WTC11 (cell line): ENCODE data around the gene TNFSF13B. TPM values are rescaled to one million over a fixed set of nuclear protein-coding genes. Genes with fewer than 3 reads are reported as not detected.

ENCODE experiments used
- ATAC-seq: fragments of 200-7000 bp; cut with Tn5 transposase; 2 replicates; pipeline ENCODE4 v1.10.0; 2021; ENCODE audit warnings: mild to moderate bottlenecking, moderate library complexity
- CTCF ChIA-PET: fragments of 300-600 bp; sonication (Branson Sonifier 250); formaldehyde crosslinking; loops from one replicate; lab custom pipeline; 2021; ENCODE audit warnings: antibody characterized with exemption; lab: Charles Lee
- POLR2A ChIA-PET: fragments of 350-600 bp; sonication (Branson Sonifier 250); formaldehyde crosslinking; loops from one replicate; lab custom pipeline; 2021; ENCODE audit warnings: antibody characterized with exemption; lab: Charles Lee
- DNase-seq: peaks from one replicate; pipeline ENCODE4 v3.0.0; 2021; ENCODE audit warnings: low spot score
- H3K27ac Mint-ChIP-seq: 2 replicates; pipeline ENCODE4 v1.8.0; 2021; ENCODE audit warnings: mixed read lengths
- H3K27me3 Mint-ChIP-seq: 2 replicates; pipeline ENCODE4 v1.8.0; 2021; ENCODE audit warnings: low read depth, mild to moderate bottlenecking, moderate library complexity, mixed read lengths
- H3K36me3 Mint-ChIP-seq: 2 replicates; pipeline ENCODE4 v1.8.0; 2021; ENCODE audit warnings: mixed read lengths
- H3K4me1 Mint-ChIP-seq: 2 replicates; pipeline ENCODE4 v1.8.0; 2022; ENCODE audit warnings: mixed read lengths
- H3K4me3 Mint-ChIP-seq: 2 replicates; pipeline ENCODE4 v1.8.0; 2021; ENCODE audit warnings: mild to moderate bottlenecking, moderate library complexity, mixed read lengths
- H3K9me3 Mint-ChIP-seq: 2 replicates; pipeline ENCODE4 v1.8.0; 2021; ENCODE audit warnings: mixed read lengths
- ATF3 ChIP-seq: sonication (generic); formaldehyde crosslinking; conservative IDR thresholded peaks from 2 replicates; pipeline ENCODE4 v1.8.1; 2022; ENCODE audit warnings: mild to moderate bottlenecking, missing genetic modification reagents
- ATF6 ChIP-seq: sonication (generic); formaldehyde crosslinking; IDR thresholded peaks from 2 replicates; pipeline ENCODE4 v1.8.1; 2023; ENCODE audit warnings: mild to moderate bottlenecking, missing genetic modification reagents
- CBFB ChIP-seq: sonication (generic); formaldehyde crosslinking; IDR thresholded peaks from 2 replicates; pipeline ENCODE4 v1.8.1; 2022; ENCODE audit warnings: mild to moderate bottlenecking, low read depth, missing genetic modification reagents
- ERG ChIP-seq: fragments of 250-450 bp; sonication (Bioruptor Pico); IDR thresholded peaks from 2 replicates; pipeline ENCODE4 v1.8.0; 2021; ENCODE audit warnings: mild to moderate bottlenecking
- FOXP4 ChIP-seq: sonication (generic); formaldehyde crosslinking; IDR thresholded peaks from 2 replicates; pipeline ENCODE4 v1.8.0; 2022; ENCODE audit warnings: mild to moderate bottlenecking, missing genetic modification reagents
- GTF2I ChIP-seq: fragments of 250-450 bp; sonication (Bioruptor Pico); conservative IDR thresholded peaks from 2 replicates; pipeline ENCODE4 v1.4.0; 2021; ENCODE audit warnings: mild to moderate bottlenecking
- IRF2 ChIP-seq: sonication (generic); formaldehyde crosslinking; IDR thresholded peaks from 2 replicates; pipeline ENCODE4 v1.8.0; 2022; ENCODE audit warnings: low read depth, missing genetic modification reagents, borderline replicate concordance
- KAT7 ChIP-seq: sonication (generic); formaldehyde crosslinking; IDR thresholded peaks from 2 replicates; pipeline ENCODE4 v1.8.1; 2023; ENCODE audit warnings: missing genetic modification reagents, mild to moderate bottlenecking, borderline replicate concordance
- MYBL2 ChIP-seq: sonication (generic); formaldehyde crosslinking; IDR thresholded peaks from 2 replicates; pipeline ENCODE4 v1.8.1; 2023; ENCODE audit warnings: mild to moderate bottlenecking, moderate library complexity, missing genetic modification reagents
- NFATC4 ChIP-seq: fragments of 250-450 bp; sonication (Bioruptor Pico); IDR thresholded peaks from 2 replicates; pipeline ENCODE4 v1.9.0; 2021; ENCODE audit warnings: mild to moderate bottlenecking
- RELA ChIP-seq: sonication (generic); formaldehyde crosslinking; IDR thresholded peaks from 2 replicates; pipeline ENCODE4 v1.8.1; 2022; ENCODE audit warnings: missing genetic modification reagents, mild to moderate bottlenecking, borderline replicate concordance
- TP53 ChIP-seq: sonication (generic); formaldehyde crosslinking; IDR thresholded peaks from 2 replicates; pipeline ENCODE4 v1.8.1; 2023; ENCODE audit warnings: mild to moderate bottlenecking, missing genetic modification reagents
- ZNF138 ChIP-seq: sonication (generic); formaldehyde crosslinking; conservative IDR thresholded peaks from 2 replicates; pipeline ENCODE4 v1.8.1; 2022; ENCODE audit warnings: mild to moderate bottlenecking, moderate library complexity, missing genetic modification reagents
- ZNF219 ChIP-seq: sonication (generic); formaldehyde crosslinking; IDR thresholded peaks from 2 replicates; pipeline ENCODE4 v1.8.0; 2023; ENCODE audit warnings: missing genetic modification reagents, mild to moderate bottlenecking, borderline replicate concordance
- ZNF232 ChIP-seq: sonication (generic); formaldehyde crosslinking; IDR thresholded peaks from 2 replicates; pipeline ENCODE4 v1.8.0; 2022; ENCODE audit warnings: mild to moderate bottlenecking, missing genetic modification reagents
- ZNF396 ChIP-seq: fragments of 250-450 bp; sonication (Bioruptor Pico); IDR thresholded peaks from 2 replicates; pipeline ENCODE4 v1.8.0; 2021; ENCODE audit warnings: mild to moderate bottlenecking, moderate library complexity, borderline replicate concordance
- total RNA-seq: library from RNA; stranded (reverse); gene quantifications from 3 replicates; pipeline ENCODE4 v1.2.3, GENCODE V29; 2021
- TF ChIP-seq, protein P1 (sequence below): fragments of 250-450 bp; sonication (Bioruptor Pico); IDR thresholded peaks from 2 replicates; pipeline ENCODE4 v1.9.0; 2021; ENCODE audit warnings: mild to moderate bottlenecking, borderline replicate concordance
- TF ChIP-seq, protein P2 (sequence below): sonication (generic); formaldehyde crosslinking; IDR thresholded peaks from 2 replicates; pipeline ENCODE4 v1.8.0; 2022; ENCODE audit warnings: mild to moderate bottlenecking, missing genetic modification reagents
- TF ChIP-seq, protein P3 (sequence below): sonication (generic); formaldehyde crosslinking; IDR thresholded peaks from 2 replicates; pipeline ENCODE4 v1.8.0; 2023; ENCODE audit warnings: missing genetic modification reagents

Gene TNFSF13B
- total RNA-seq, 1 experiment from 2014 or later = 0.39 TPM

DNA sequence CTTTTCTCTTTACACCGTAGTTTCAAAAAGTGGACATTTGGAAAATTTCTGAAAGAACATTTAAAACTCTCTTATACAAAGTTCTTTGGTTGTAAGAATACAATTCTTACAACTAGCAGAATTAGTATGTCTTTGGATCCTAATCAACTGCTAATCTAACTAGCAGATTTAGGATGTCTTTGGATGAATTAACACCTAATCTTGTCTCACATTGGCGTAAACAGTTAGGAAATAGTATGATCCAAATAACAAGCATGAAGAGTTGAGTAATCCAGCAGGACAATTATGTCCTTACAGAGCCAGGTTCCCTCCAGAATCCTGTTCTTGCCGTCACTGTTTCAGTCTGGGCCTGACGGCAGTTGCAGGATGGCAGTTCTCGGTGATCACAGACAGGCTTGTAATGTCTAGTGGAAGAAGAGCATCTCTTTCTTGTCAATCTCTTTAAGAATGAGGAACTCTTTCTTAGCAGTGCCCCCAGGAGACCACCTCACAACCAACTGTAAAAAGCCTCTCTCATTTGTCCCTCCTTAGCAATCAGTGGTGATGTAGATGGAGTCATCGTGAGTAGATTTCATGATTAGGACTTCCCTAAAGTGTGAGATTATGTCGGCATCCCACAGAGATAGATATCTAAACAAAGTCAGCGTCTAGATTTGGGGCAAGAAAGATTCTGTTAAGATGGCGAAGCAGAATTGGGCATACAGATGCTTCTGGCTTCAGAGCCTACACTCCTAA is 5.7 kb upstream of the TNFSF13B start:
- H3K27ac Mint-ChIP-seq = no peak overlapping the region
- H3K4me1 Mint-ChIP-seq = no peaks in the 10 kb centered on the region
- ChIA-PET CTCF (no interaction called here), POLR2A (no interaction called here)
- ATAC-seq (no peak), DNase-seq (no peak)
- no peaks in the 10 kb centered on the region for H3K36me3 Mint-ChIP-seq
- no peaks in the 10 kb centered on the region for H3K27me3 Mint-ChIP-seq
- TF ChIP-seq, protein P1, sequence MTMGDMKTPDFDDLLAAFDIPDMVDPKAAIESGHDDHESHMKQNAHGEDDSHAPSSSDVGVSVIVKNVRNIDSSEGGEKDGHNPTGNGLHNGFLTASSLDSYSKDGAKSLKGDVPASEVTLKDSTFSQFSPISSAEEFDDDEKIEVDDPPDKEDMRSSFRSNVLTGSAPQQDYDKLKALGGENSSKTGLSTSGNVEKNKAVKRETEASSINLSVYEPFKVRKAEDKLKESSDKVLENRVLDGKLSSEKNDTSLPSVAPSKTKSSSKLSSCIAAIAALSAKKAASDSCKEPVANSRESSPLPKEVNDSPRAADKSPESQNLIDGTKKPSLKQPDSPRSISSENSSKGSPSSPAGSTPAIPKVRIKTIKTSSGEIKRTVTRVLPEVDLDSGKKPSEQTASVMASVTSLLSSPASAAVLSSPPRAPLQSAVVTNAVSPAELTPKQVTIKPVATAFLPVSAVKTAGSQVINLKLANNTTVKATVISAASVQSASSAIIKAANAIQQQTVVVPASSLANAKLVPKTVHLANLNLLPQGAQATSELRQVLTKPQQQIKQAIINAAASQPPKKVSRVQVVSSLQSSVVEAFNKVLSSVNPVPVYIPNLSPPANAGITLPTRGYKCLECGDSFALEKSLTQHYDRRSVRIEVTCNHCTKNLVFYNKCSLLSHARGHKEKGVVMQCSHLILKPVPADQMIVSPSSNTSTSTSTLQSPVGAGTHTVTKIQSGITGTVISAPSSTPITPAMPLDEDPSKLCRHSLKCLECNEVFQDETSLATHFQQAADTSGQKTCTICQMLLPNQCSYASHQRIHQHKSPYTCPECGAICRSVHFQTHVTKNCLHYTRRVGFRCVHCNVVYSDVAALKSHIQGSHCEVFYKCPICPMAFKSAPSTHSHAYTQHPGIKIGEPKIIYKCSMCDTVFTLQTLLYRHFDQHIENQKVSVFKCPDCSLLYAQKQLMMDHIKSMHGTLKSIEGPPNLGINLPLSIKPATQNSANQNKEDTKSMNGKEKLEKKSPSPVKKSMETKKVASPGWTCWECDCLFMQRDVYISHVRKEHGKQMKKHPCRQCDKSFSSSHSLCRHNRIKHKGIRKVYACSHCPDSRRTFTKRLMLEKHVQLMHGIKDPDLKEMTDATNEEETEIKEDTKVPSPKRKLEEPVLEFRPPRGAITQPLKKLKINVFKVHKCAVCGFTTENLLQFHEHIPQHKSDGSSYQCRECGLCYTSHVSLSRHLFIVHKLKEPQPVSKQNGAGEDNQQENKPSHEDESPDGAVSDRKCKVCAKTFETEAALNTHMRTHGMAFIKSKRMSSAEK (CRISPR knock-in tag) = no peak
- no peak for TF ChIP-seq ERG (CRISPR knock-in tag)
- TF ChIP-seq TP53 (CRISPR knock-in tag) = no peak
- no peak for TF ChIP-seq NFATC4
- no peak for TF ChIP-seq GTF2I (CRISPR knock-in tag)
- TF ChIP-seq ATF3 (CRISPR knock-in tag) = no peak
- TF ChIP-seq, protein P2, sequence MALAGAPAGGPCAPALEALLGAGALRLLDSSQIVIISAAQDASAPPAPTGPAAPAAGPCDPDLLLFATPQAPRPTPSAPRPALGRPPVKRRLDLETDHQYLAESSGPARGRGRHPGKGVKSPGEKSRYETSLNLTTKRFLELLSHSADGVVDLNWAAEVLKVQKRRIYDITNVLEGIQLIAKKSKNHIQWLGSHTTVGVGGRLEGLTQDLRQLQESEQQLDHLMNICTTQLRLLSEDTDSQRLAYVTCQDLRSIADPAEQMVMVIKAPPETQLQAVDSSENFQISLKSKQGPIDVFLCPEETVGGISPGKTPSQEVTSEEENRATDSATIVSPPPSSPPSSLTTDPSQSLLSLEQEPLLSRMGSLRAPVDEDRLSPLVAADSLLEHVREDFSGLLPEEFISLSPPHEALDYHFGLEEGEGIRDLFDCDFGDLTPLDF = no peak
- TF ChIP-seq ZNF396 = no peak
- no peak for TF ChIP-seq KAT7 (CRISPR knock-in tag)
- TF ChIP-seq ATF6 (CRISPR knock-in tag) = no peak
- no peak for TF ChIP-seq ZNF219 (CRISPR knock-in tag)
- TF ChIP-seq ZNF232 (CRISPR knock-in tag) = no peak
- H3K4me3 Mint-ChIP-seq = no peak overlapping the region
- H3K9me3 Mint-ChIP-seq = no peaks in the 10 kb centered on the region

- H3K4me3 Mint-ChIP-seq = no peak overlapping the region
- no peaks in the 10 kb centered on the region for H3K36me3 Mint-ChIP-seq
- H3K27ac Mint-ChIP-seq = 0 out of 2 replicates have a peak overlapping the region, but pooled peaks have one; percentile 26
- POLR2A ChIA-PET = no interaction called here
- H3K4me1 Mint-ChIP-seq = peaks cover 11% of the 10 kb centered on the region
- ATAC-seq = no peak
- no peak for DNase-seq
- TF ChIP-seq, protein P3, sequence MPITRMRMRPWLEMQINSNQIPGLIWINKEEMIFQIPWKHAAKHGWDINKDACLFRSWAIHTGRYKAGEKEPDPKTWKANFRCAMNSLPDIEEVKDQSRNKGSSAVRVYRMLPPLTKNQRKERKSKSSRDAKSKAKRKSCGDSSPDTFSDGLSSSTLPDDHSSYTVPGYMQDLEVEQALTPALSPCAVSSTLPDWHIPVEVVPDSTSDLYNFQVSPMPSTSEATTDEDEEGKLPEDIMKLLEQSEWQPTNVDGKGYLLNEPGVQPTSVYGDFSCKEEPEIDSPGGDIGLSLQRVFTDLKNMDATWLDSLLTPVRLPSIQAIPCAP (CRISPR knock-in tag) = no peak
- TF ChIP-seq MYBL2 (CRISPR knock-in tag) (no peak), RELA (CRISPR knock-in tag) (no peak), IRF2 (CRISPR knock-in tag) (no peak), ZNF232 (CRISPR knock-in tag) (no peak), FOXP4 (CRISPR knock-in tag) (no peak), CBFB (CRISPR knock-in tag) (no peak), ZNF138 (CRISPR knock-in tag) (no peak)
- CTCF ChIA-PET = no interaction called here
- no peaks in the 10 kb centered on the region for H3K27me3 Mint-ChIP-seq
- no peaks in the 10 kb centered on the region for H3K9me3 Mint-ChIP-seq
These were observed 3.1 kb upstream of the TNFSF13B start for GRCh38 chr13:108266321-108266990.
